Measurements from ENCODE around the gene DDX20. TPM values are rescaled to one million over a fixed set of nuclear protein-coding genes. Genes with fewer than 3 reads are reported as not detected.

DDX20 gene
- total and polyA plus RNA-seq, 5 donors = 3.4 to 7.7 (median 6.6) TPM

DNA sequence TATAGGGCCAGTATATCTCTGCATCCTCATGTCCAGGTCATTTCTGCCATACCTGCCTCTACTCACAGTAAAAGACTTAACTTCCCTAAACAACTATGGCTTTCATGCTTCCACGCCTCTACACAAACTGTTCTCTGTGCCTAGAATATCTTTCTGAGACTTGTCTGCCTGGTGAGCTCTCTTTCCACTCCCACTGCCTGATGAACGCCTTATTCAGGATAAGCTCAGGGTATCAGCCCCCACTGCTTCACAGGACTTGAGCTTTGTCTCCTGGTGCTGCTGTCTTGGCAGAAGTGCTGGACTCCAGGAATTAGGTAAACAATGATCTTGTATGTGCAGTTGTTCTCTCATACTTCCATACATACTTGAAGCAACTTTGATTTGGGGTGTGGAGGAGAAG is 4.8 kb upstream of the DDX20 start:
- H3K27ac ChIP-seq (ENCODE audit: low read length) = no peak overlapping the region
- intact Hi-C loops (cut with DNase I) = loop anchor here in 2 of 4 donors (5.0 to 10.0 kb wide), 2 partner anchors 34 to 266 kb away; no protein-coding TSS in a partner anchor
- WGBS = 66% methylated on average over 2 of the region's 2 CpGs

DNA sequence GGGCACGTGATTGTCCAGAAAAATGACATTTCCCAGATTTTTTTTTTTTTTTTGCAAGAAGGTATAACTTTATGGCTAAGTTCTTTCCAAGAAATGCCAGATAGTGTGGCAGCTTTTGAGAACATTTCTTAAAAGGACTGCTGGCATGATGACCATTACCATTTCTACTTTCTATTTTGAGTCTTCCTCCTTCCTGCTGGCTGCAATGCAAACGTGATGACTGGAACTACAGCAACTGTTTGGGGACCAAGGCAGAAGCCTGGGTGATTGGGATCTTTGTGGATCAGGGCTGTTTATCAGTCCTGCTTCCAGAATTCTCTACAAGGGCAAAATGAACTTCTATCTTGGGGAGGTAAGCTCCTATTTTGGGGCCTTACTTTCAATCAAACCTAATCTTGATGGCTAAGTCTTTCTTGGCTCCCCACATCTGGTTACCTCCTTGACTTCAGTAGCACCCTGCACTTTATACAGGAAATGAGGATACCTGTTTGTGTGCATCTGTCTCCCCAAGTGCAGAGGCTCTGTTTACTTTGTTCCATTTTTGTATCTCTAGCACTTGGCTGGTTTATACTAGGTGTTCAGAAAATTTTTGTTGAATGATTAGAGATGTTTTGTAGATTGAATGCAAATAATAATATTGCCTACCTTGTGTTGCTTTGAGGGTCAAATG is 3.7 kb upstream of the DDX20 start:
- DNase-seq = no peak
- ATAC-seq = no peak
- Histone ChIP-seq H3K4me1 (ENCODE audit: control insufficient read depth, insufficient read depth, low read length) (peaks cover 2% of the 10 kb centered on the region), H3K9me3 (ENCODE audit: control insufficient read depth, low read length) (no peaks in the 10 kb centered on the region), H3K4me3 (ENCODE audit: low read length) (no peak overlapping the region), H3K27ac (ENCODE audit: low read length) (no peak overlapping the region), H3K27me3 (ENCODE audit: control insufficient read depth, insufficient read depth) (no peaks in the 10 kb centered on the region)
- 44% methylated on average over 2 of the region's 2 CpGs for WGBS
- intact Hi-C loops (cut with DNase I) = loop anchor here in 2 of 4 donors (5.0 to 10.0 kb wide), 2 partner anchors 35 to 267 kb away; no protein-coding TSS in a partner anchor

More for the DNA sequence above, 4.8 kb upstream of the DDX20 start:
- DNase-seq = no peak
- no peak for ATAC-seq
- Histone ChIP-seq H3K4me1 (ENCODE audit: control insufficient read depth, insufficient read depth, low read length) (peaks cover 4% of the 10 kb centered on the region), H3K9me3 (ENCODE audit: control insufficient read depth, low read length) (no peaks in the 10 kb centered on the region), H3K4me3 (ENCODE audit: low read length) (no peak overlapping the region), H3K27me3 (ENCODE audit: control insufficient read depth, insufficient read depth) (no peaks in the 10 kb centered on the region)

DNA sequence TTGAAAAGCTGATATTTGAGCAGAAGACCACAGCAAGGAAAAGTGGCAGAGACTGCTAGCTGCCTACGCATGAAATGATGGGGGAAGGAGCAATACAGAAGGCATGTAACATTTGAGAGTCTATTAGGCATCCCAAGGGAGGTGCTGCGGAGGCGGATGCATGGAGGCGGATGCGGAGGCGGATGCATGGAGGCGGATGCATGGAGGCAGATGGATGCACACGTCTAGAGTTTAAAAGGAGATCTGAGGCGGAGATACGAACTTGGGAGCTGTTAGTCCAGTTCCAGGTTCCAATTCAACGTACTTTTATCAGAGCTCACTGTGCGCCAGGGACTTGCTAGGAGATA is 744 bp upstream of the DDX20 start:
- Histone ChIP-seq H3K27ac (ENCODE audit: low read length) (peak overlapping the region; percentile 86), H3K27me3 (ENCODE audit: control insufficient read depth, insufficient read depth) (no peaks in the 10 kb centered on the region), H3K4me3 (ENCODE audit: low read length) (peak overlapping the region; percentile 63), H3K9me3 (ENCODE audit: control insufficient read depth, low read length) (no peaks in the 10 kb centered on the region), H3K4me1 (ENCODE audit: control insufficient read depth, insufficient read depth, low read length) (no peaks in the 10 kb centered on the region)
- DNase-seq (peak; percentile 58 to 78 (median 74)), ATAC-seq (peak; percentile 12 to 51)
- intact Hi-C loops (cut with DNase I) = loop anchor here in 2 of 4 donors (5.0 to 10.0 kb wide), 2 partner anchors 38 to 270 kb away; no protein-coding TSS in a partner anchor
- under 1% methylated on average over 12 of the region's 12 CpGs for WGBS

DNA sequence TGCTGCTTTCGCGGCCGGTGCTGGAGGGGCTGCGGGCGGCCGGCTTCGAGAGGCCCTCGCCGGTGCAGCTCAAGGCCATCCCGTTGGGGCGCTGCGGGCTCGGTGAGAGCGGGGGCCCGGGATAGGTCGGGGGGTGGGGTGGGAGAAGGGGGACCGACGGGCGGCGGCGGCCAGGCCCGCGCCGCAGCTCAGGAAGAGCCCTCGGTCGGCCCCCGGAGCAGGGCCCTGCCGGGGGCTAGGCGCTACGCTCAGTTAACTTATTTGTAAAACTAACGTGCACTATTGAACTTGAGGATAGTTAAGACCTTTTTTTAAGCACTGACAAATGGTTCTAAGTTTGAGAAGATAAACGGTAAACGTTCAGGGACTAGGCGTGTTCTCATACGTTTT is 418 bp downstream of the DDX20 start:
- ATAC-seq (peak in 1 of 2 donors; percentile 59), DNase-seq (no peak)
- peak overlapping the region; percentile 63 for H3K4me3 ChIP-seq (ENCODE audit: low read length)
- H3K9me3 ChIP-seq (ENCODE audit: control insufficient read depth, low read length) = no peaks in the 10 kb centered on the region
- intact Hi-C loops (cut with DNase I) = loop anchor here in 1 of 4 donors (10.0 kb wide), 1 partner anchor 271 kb away; no protein-coding TSS in a partner anchor
- under 1% methylated on average over 35 of the region's 35 CpGs for WGBS
- no peaks in the 10 kb centered on the region for H3K27me3 ChIP-seq (ENCODE audit: control insufficient read depth, insufficient read depth)
- no peaks in the 10 kb centered on the region for H3K4me1 ChIP-seq (ENCODE audit: control insufficient read depth, insufficient read depth, low read length)
- no peak overlapping the region for H3K27ac ChIP-seq (ENCODE audit: low read length)

DNA sequence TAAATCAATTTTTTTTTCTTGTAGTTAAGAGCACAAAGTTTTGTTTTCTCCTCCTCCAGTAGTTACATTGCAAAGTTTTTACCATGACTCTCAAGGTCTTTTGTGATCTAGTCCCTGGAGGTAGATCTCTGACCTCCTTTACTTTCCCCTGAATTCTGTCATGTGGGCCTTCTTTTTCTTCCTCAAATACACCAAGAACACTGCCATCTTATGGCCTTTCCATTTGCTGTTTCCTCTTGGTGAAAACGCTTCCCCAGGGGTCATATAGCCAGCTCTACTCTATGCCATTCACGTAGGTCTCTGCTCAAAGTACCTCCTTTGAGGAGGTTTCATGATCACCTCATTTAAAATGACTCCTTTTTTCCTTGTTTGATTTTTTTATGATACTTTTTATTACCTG is 2.7 kb downstream of the DDX20 start:
- H3K27me3 ChIP-seq (ENCODE audit: control insufficient read depth, insufficient read depth) = no peaks in the 10 kb centered on the region
- WGBS = 58% methylated on average over 2 of the region's 2 CpGs

DNA sequence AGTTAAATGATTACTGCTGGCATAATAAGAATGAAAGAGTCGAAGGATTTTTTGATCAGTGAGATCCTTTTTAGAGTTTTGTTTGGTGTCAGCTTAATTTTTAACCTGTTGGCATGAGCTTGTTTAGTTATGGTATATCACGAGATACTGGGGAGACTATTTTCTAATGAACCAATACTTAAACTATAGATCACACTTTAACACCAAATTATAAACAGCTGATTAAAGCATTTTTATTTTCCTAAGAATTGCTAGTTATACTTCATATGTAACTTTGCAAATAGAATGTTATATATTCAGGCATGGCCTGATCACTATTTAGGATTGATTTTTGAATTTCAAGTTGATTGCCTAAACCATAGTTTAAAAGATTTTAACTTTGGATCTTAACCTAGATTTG is 6.0 kb downstream of the DDX20 start:
- Histone ChIP-seq H3K9me3 (ENCODE audit: control insufficient read depth, low read length) (no peaks in the 10 kb centered on the region), H3K4me1 (ENCODE audit: control insufficient read depth, insufficient read depth, low read length) (no peaks in the 10 kb centered on the region), H3K27ac (ENCODE audit: low read length) (no peak overlapping the region), H3K4me3 (ENCODE audit: low read length) (no peak overlapping the region), H3K27me3 (ENCODE audit: control insufficient read depth, insufficient read depth) (no peaks in the 10 kb centered on the region)
- ATAC-seq (no peak), DNase-seq (no peak)
- 91% methylated on average over 2 of the region's 2 CpGs for WGBS
- intact Hi-C loops (cut with DNase I) = loop anchor here in 2 of 4 donors (10.0 kb wide), 2 partner anchors 47 to 277 kb away; no protein-coding TSS in a partner anchor

More for the DNA sequence above, 2.7 kb downstream of the DDX20 start:
- intact Hi-C loops (cut with DNase I) = loop anchor here in 1 of 4 donors (10.0 kb wide), 1 partner anchor 274 kb away; no protein-coding TSS in a partner anchor
- H3K4me3 ChIP-seq (ENCODE audit: low read length) = no peak overlapping the region
- H3K4me1 ChIP-seq (ENCODE audit: control insufficient read depth, insufficient read depth, low read length) = no peaks in the 10 kb centered on the region
- no peak overlapping the region for H3K27ac ChIP-seq (ENCODE audit: low read length)
- DNase-seq (no peak), ATAC-seq (no peak)
- H3K9me3 ChIP-seq (ENCODE audit: control insufficient read depth, low read length) = no peaks in the 10 kb centered on the region

DNA sequence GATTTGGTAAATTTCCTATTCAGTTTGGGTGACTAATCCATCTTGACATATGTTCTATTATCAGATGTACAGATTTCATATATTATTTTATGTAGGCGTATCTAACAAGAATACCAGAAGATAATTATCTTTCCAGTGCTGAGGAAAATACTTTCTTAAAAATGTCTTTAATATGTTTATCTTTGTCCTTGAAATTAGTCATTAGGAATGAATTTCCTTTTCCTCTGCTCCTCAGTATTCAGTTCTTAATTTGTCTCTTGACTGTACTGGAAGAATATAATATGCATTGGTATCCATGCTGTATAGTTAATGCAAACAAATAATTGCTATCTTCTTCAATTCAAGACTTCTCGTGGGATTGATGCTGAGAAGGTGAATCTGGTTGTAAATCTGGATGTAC is 6.6 kb downstream of the DDX20 start:
- DNase-seq = no peak
- Histone ChIP-seq H3K4me3 (ENCODE audit: low read length) (no peak overlapping the region), H3K4me1 (ENCODE audit: control insufficient read depth, insufficient read depth, low read length) (no peaks in the 10 kb centered on the region), H3K27me3 (ENCODE audit: control insufficient read depth, insufficient read depth) (no peaks in the 10 kb centered on the region), H3K9me3 (ENCODE audit: control insufficient read depth, low read length) (no peaks in the 10 kb centered on the region), H3K27ac (ENCODE audit: low read length) (no peak overlapping the region)
- 97% methylated on average over 2 of the region's 2 CpGs for WGBS
- intact Hi-C loops (cut with DNase I) = loop anchor here in 2 of 4 donors (10.0 kb wide), 2 partner anchors 48 to 278 kb away; no protein-coding TSS in a partner anchor
- ATAC-seq = no peak

DNA sequence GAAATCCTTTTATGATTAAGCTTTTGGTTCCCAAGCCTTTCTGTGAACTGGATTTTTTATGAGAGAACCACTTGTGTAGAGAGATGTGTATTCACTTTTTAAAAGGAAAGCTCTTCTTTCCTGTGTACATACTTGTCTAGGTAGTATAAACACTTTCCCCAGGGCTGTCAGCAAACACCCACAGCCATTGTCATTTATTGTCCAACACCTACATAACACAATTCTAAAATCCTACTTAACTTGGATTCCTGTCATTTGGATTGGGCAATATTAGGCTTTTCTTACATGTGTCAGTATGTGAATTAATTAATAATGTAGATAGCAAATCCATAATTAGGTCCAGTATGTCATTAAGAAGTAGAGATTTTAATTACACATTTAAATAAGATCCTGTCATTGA is 12.3 kb downstream of the DDX20 start:
- DNase-seq (no peak), ATAC-seq (no peak)
- Histone ChIP-seq H3K4me3 (ENCODE audit: low read length) (no peak overlapping the region), H3K9me3 (ENCODE audit: control insufficient read depth, low read length) (no peaks in the 10 kb centered on the region), H3K27ac (ENCODE audit: low read length) (no peak overlapping the region), H3K4me1 (ENCODE audit: control insufficient read depth, insufficient read depth, low read length) (no peaks in the 10 kb centered on the region), H3K27me3 (ENCODE audit: control insufficient read depth, insufficient read depth) (no peaks in the 10 kb centered on the region)
- intact Hi-C loops (cut with DNase I) = loop anchor here (5.0 to 10.0 kb wide), 4 partner anchors 53 to 541 kb away; partner anchors contain the start of gene CHI3L2 (in 1 of the 4)

DNA sequence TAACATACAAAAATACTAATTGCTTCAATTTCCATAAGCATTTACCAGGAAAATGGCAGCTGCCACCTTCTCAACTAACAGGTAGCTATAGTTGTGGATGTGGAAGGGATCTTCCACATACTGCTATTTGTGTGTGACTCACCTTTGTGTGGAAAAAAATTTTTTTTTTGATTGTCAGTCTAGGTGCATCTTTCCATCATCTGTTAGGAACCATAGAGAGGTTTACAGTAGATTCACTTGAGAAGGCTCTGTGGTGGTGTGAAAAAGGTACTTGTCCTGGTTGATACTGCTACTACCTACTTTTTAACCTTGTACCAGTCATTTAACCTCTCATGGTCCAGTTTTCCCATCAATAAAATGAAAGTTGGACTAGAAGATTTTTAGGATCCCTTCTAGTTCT is 12.9 kb downstream of the DDX20 start:
- ATAC-seq = no peak
- H3K4me3 ChIP-seq (ENCODE audit: low read length) = no peak overlapping the region
- H3K27me3 ChIP-seq (ENCODE audit: control insufficient read depth, insufficient read depth) = no peaks in the 10 kb centered on the region
- intact Hi-C loops (cut with DNase I) = loop anchor here (5.0 to 10.0 kb wide), 4 partner anchors 54 to 541 kb away; partner anchors contain the start of gene CHI3L2 (in 1 of the 4)
- H3K4me1 ChIP-seq (ENCODE audit: control insufficient read depth, insufficient read depth, low read length) = no peaks in the 10 kb centered on the region
- no peak for DNase-seq
- no peaks in the 10 kb centered on the region for H3K9me3 ChIP-seq (ENCODE audit: control insufficient read depth, low read length)
- no peak overlapping the region for H3K27ac ChIP-seq (ENCODE audit: low read length)

DNA sequence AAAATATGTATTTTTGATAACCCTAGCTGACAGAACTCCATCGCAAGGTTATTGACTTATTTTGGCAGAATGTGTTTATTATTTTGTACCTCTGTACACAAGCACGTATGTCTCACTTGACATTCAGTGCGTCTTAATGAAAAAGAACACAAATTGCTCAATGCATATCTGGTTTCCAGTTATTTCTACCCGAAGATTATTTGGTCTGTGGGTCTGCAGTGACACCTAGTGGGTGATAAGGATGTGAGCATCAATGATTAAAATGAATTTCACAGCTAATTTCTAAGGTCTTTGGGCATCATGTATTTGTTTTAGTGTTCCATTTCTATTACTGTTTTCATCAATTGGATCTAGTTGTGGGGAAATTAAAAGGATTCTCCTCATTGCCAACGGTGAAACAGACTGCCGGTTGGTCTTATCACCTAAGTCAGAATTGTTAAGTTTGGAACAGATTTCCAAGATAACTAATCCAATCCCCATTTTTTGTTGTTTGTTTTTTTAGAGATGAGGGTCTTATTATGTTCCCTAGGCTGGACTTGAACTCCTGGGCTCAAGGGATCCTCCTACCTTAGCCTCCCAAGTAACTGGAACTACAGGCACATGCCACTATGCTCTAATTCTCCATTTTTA is 13.9 kb downstream of the DDX20 start:
- Histone ChIP-seq H3K27me3 (ENCODE audit: control insufficient read depth, insufficient read depth) (no peaks in the 10 kb centered on the region), H3K27ac (ENCODE audit: low read length) (no peak overlapping the region), H3K9me3 (ENCODE audit: control insufficient read depth, low read length) (no peaks in the 10 kb centered on the region), H3K4me1 (ENCODE audit: control insufficient read depth, insufficient read depth, low read length) (no peaks in the 10 kb centered on the region), H3K4me3 (ENCODE audit: low read length) (no peak overlapping the region)
- 32% methylated on average over 6 of the region's 6 CpGs for WGBS
- intact Hi-C loops (cut with DNase I) = loop anchor here (5.0 to 10.0 kb wide), 4 partner anchors 55 to 542 kb away; partner anchors contain the start of gene CHI3L2 (in 1 of the 4)
- no peak for DNase-seq
- peak; percentile 63 to 67 for ATAC-seq

DNA sequence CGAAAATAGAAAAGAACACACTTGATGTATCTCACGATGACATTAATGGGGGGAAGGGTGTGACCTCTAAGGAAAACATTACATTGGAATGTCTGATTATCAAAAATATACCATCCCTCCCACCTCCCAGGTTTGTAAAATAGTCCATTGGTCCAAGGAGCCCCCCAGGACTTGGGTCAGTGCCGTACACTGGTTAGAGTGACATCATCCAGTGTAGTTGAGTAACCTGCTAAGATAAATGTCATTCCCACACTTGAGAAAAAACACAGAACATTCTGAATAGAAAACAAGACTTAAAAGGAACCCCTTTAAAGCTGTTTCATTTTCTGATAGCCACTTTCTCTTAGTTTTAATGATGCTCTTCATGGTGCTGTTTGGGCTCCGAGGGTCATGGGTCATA is 15.2 kb downstream of the DDX20 start:
- ATAC-seq = no peak
- no peak for DNase-seq
- Histone ChIP-seq H3K4me1 (ENCODE audit: control insufficient read depth, insufficient read depth, low read length) (no peaks in the 10 kb centered on the region), H3K4me3 (ENCODE audit: low read length) (no peak overlapping the region), H3K27me3 (ENCODE audit: control insufficient read depth, insufficient read depth) (no peaks in the 10 kb centered on the region), H3K9me3 (ENCODE audit: control insufficient read depth, low read length) (no peaks in the 10 kb centered on the region), H3K27ac (ENCODE audit: low read length) (no peak overlapping the region)
- intact Hi-C loops (cut with DNase I) = no loop called here
- 72% methylated on average over 4 of the region's 4 CpGs for WGBS

All from right cardiac atrium (tissue), 5 donors.